Stimulated activated memory B cell treated with anti-CD40 and anti-IgM and Interleukin-4, amounts not matched to agents 10 μg/mL and 1 μg/mL and 100 μg/mL, for 72 hours (primary cell): Measurements from ENCODE around the gene MGST1.
"Not testable (repeated sequence)": the region's sequence is repeated elsewhere in the genome, so short reads cannot be mapped to it uniquely, and the experiment has no call there.

Experiments
- ATAC-seq: fragments of 150-1000 bp; cut with Tn5 transposase; 2 replicates; pipeline ENCODE4 v1.10.0; 2021
- H3K27ac Mint-ChIP-seq: one replicate; pipeline ENCODE4 v1.8.0; 2022; ENCODE audit warnings: mild to moderate bottlenecking, mixed read lengths
- H3K27me3 Mint-ChIP-seq: one replicate; pipeline ENCODE4 v1.8.0; 2022; ENCODE audit warnings: mixed read lengths
- H3K36me3 Mint-ChIP-seq: one replicate; pipeline ENCODE4 v1.8.0; 2022; ENCODE audit warnings: mixed read lengths
- H3K4me1 Mint-ChIP-seq: one replicate; pipeline ENCODE4 v1.8.0; 2022; ENCODE audit warnings: mixed read lengths
- H3K4me3 Mint-ChIP-seq: one replicate; pipeline ENCODE4 v1.8.0; 2022; ENCODE audit warnings: mild to moderate bottlenecking, moderate library complexity, mixed read lengths
- H3K9me3 Mint-ChIP-seq: one replicate; pipeline ENCODE4 v1.8.0; 2022; ENCODE audit warnings: mixed read lengths

Gene MGST1

DNA sequence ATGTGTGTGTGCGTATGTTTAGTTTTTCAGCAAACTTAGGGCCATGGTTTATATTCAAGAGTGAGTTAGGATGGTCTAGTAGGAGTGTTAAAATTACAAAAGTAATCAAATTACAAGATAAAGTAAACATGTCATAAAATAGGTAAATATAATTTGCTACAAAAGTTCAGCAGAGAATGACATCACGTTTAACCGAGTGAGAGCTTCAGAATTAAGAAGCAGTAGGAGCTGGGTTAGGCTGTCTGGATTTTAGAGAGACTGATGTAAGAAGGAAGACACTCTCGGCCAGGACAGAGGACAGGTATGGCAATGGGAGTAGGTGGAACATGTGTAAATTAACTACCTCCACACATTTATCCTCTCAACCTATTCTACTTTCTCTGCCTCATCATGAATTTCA is 11.6 kb upstream of the MGST1 start:
- no peak overlapping the region for H3K4me3 Mint-ChIP-seq
- H3K27ac Mint-ChIP-seq, result no peak overlapping the region
- H3K4me1 Mint-ChIP-seq, result no peaks in the 10 kb centered on the region
- no peak for ATAC-seq
- H3K36me3 Mint-ChIP-seq, result no peaks in the 10 kb centered on the region
- H3K27me3 Mint-ChIP-seq, result no peaks in the 10 kb centered on the region
- H3K9me3 Mint-ChIP-seq, result no peaks in the 10 kb centered on the region

DNA sequence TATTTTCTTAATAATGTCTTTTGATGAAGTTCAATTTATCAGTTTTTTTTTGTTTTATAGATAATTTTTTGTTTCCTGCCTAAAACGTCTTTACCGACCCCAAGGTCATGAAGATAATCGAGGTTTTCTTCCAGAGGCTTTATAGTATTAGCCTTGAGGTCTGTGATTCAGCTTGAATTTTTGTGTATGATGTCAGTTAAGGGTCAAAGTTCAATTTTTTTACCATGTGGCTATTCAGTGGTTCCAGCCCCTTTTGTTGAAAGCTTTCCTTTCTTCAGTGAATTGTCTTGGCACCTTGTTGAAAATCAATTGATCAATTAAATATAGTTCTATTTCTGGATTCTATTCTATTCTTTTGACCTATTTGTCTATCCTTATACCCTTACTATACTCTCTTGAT is 3.2 kb upstream of the MGST1 start:
- Mint-ChIP-seq H3K36me3 (no peaks in the 10 kb centered on the region), H3K27ac (no peak overlapping the region), H3K27me3 (peaks cover 24% of the 10 kb centered on the region), H3K4me1 (no peaks in the 10 kb centered on the region), H3K9me3 (peaks cover 3% of the 10 kb centered on the region), H3K4me3 (no peak overlapping the region)
- ATAC-seq, result no peak

DNA sequence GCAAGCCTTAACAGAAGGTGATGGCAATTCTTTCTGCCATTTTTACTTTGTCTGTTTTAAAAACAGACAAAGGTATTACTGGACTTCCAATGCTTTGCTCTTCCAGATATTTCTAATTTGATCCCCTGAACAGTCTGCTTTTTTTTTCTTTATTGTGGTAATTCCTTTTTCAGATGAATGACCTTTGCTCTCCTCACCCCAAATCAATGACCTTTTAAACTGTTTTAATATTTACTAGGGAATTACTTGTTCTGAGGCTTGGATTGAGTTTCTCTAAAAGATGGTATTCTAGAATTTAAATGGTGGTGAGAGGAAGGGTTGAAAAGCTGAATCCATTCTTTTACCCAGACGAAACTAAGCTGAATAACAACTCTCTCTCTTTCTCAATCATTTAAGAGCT is 2.3 kb upstream of the MGST1 start:
- H3K9me3 Mint-ChIP-seq, result peaks cover 3% of the 10 kb centered on the region
- no peaks in the 10 kb centered on the region for H3K4me1 Mint-ChIP-seq
- H3K36me3 Mint-ChIP-seq, result no peaks in the 10 kb centered on the region
- H3K4me3 Mint-ChIP-seq, result no peak overlapping the region
- H3K27ac Mint-ChIP-seq, result no peak overlapping the region
- peaks cover 24% of the 10 kb centered on the region for H3K27me3 Mint-ChIP-seq
- no peak for ATAC-seq

DNA sequence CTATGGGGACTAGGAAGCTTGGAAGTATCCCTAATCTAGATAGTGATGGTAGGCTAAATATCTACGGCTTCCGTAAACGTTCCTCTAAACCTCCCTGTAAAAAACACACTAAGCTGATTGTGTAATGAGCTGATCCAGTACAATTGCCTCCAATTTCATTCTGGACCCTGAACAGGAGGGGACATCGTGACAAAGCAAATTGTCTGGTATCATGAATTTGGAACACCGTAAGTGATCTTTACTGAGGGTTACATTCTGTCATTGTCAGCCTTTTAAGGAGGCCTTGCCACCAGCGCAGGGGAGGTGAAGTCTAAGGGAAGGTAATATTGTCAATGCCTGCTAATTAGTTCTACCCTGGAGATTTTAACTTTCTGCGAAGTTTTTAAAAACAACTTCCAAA is 487 bp upstream of the MGST1 start:
- Mint-ChIP-seq H3K27ac (no peak overlapping the region), H3K9me3 (peaks cover 3% of the 10 kb centered on the region), H3K27me3 (peaks cover 24% of the 10 kb centered on the region), H3K4me1 (no peaks in the 10 kb centered on the region), H3K36me3 (no peaks in the 10 kb centered on the region), H3K4me3 (no peak overlapping the region)
- ATAC-seq, result no peak

DNA sequence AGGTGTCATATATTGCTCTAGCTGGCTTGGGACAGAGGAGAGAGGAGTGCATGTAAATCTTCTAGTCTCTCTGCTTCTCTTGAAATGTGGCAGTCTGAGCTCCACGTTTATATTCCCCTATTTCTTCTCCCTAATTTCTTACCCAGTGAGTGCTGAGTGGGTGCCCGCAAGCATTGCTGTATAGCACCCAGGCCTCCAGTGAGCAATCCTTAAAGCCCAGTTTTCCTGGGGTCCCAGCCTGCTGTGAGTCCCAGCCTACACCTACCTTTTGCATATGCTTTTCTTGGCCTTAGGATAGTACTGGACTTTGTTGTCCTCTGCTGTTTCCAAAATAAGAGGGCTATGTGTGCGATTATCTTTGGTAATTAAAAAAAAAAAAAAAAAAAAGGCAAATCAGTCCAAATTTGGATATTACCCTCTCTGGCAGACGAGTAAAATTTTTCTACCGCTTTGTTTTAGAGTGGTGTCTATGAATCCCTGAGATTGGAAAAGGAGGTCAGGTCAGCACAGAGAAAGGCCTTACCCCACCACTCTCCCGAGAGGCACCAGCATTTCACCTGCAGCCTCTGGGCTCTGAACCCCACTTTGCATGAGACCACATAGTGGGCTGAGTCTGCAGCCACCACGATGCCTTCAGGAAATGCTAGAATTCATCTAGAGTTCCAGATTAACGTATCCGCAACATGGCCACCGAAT is 1.1 kb downstream of the MGST1 start:
- Mint-ChIP-seq H3K27me3 (peaks cover 24% of the 10 kb centered on the region), H3K4me3 (no peak overlapping the region), H3K4me1 (no peaks in the 10 kb centered on the region), H3K27ac (no peak overlapping the region), H3K36me3 (no peaks in the 10 kb centered on the region), H3K9me3 (no peaks in the 10 kb centered on the region)
- no peak for ATAC-seq

DNA sequence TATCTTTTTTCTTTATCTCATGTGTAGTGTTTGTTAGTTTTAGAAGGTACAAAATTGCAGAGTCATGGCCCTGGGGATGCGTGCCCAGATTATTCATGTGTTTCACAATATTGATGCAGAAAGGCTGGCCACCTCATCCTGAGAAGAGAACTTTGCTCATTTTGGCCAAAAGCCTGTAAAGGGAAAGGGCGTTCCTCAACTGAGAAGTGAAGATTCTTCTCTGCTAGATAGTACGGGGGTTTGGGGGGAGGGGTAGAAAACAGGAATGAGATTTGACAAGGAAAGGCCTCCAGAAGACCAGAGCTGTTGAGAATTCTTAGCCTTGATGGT is 1.7 kb downstream of the MGST1 start:
- no peak for ATAC-seq
- no peak overlapping the region for H3K27ac Mint-ChIP-seq
- H3K9me3 Mint-ChIP-seq, result no peaks in the 10 kb centered on the region
- H3K4me3 Mint-ChIP-seq, result no peak overlapping the region
- no peaks in the 10 kb centered on the region for H3K36me3 Mint-ChIP-seq
- H3K4me1 Mint-ChIP-seq, result no peaks in the 10 kb centered on the region
- H3K27me3 Mint-ChIP-seq, result peaks cover 24% of the 10 kb centered on the region

DNA sequence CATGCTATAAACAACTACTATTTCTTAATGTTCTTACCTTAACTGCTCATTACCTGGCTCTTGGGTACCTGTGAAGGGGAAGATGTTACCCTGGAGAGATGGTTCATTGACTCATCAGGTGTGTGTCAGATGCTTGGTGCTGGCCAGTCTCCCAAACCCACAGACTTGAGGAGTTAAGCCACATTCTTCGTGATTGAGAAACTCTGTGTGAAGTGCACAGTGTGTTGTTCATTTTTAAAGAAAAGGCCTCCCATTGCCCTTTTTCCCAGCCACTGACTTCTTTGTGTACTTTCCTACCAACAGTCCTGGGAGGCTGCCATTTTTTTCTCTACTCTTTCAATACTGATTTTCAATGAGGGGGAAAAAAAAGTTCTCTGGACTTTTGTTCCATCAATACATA is 3.2 kb downstream of the MGST1 start:
- H3K9me3 Mint-ChIP-seq, result no peaks in the 10 kb centered on the region
- H3K4me3 Mint-ChIP-seq, result no peak overlapping the region
- H3K36me3 Mint-ChIP-seq, result no peaks in the 10 kb centered on the region
- H3K4me1 Mint-ChIP-seq, result no peaks in the 10 kb centered on the region
- peaks cover 24% of the 10 kb centered on the region for H3K27me3 Mint-ChIP-seq
- H3K27ac Mint-ChIP-seq, result no peak overlapping the region
- ATAC-seq, result no peak

DNA sequence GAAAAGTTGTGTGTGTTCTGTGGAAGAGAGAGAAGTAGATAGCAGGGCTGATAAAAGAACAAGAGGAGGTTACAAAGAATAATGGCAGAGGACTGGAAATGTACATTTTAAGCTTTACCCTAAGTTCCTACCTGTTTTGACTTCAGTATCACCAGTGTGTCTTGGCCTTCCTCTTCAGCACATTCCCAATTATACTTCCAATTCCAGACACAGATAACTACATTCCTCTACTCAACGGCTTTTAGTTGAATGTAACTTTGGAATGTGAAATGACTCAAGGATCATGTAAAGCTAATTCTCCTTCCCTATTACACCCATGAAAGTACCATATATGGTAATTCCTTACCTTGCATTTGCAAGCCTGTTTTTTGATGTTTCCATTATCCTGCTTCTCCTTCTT is 5.0 kb downstream of the MGST1 start:
- Mint-ChIP-seq H3K27me3 (peaks cover 14% of the 10 kb centered on the region), H3K4me1 (no peaks in the 10 kb centered on the region), H3K4me3 (no peak overlapping the region), H3K9me3 (no peaks in the 10 kb centered on the region), H3K27ac (no peak overlapping the region), H3K36me3 (no peaks in the 10 kb centered on the region)
- no peak for ATAC-seq

DNA sequence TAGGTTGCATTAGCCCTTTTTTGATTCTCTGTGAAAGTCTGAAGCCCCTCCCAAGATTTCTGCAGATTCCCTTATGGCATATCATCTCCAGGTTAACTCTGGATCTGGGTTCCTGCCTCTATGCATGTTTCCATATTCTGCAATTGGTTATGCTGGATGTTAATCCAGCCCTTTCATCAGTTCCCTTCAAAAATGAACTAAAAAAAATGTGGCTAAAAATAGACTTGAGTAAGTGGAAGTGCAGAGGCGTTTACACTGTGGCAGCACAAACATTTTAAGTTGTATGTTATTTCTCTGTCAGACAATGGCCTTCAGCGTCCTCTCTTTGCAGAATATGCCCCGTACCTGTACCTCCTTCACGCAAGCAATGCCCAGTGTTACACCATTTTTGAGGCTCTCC is 11.4 kb downstream of the MGST1 start:
- Mint-ChIP-seq H3K27ac (no peak overlapping the region), H3K4me3 (no peak overlapping the region), H3K36me3 (no peaks in the 10 kb centered on the region), H3K4me1 (no peaks in the 10 kb centered on the region), H3K9me3 (no peaks in the 10 kb centered on the region), H3K27me3 (no peaks in the 10 kb centered on the region)
- no peak for ATAC-seq

DNA sequence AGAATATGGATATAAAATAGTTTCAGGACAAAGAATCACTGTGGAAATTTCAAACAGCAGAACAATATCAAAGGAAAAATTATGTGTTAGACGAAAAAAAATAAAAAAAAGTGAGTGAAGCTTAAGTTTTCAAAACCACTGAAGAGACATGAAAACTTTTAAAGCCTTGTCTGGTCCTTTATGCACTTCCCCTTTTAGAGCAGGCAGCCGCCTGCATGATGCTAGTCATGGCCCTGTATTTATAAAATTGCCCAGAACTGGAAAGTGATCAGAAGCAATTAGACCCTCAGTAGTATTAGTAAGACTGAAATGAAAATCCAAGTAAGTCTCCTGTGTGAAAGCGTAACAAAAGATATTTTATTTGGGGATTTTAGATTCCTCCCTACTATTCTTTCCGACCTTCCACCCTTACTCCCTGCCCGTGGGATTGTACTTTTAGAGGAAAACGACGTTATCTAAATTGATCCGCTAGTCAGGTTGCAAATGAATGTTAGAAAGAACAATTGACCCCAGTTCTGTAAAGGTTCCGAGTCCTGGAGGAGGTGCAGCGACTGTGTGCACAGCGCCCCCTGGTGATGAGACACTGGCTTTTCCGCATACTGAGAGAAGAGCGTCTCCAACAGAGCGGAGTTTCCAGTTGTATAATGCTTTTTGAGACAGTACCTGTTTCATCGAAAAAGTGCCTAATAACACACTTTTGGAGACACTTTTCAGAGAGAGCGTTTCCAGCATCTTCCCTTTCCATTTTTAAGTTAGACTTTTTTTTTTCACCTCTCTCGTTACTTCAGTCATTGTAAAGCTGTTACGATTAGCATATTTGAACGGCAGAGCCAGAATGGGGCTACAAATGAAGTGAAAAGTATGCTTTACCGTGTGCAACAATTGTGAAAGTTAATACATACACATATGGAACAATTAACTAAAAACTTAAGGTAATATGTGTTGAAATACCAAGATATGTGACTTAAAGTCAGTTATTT is 12.4 kb downstream of the MGST1 start:
- H3K36me3 Mint-ChIP-seq, result no peaks in the 10 kb centered on the region

DNA sequence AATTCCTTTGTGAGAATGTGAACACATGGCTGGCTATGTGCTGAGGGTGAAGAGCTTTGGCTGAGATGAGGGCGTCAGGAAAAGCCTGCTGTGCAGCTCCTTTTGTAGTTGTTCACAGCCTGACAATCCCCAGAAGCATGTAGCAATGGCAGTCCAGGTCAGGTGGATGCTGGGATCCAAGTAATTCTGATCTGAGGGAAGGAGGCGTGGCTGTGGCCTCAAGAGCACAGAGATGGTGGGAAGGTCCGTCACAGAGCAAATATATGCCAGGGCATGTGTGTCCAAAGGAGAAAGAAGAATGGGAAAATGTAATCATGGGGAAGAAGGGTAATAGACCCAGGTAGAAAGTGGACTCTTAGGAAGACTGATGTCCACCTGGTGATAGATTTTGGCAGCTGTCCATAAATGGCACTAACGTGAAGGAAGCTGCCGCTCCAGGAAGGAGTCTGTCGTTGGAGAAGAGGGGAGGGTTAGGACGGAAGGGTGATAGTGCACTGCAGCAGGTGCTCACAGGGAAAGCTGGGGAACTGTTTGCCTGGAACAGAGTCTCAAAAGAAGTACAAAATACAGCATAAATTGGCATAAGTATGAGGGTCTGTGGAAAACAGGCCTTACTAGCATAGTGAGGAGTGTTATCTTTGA is 13.8 kb downstream of the MGST1 start:
- H3K27ac Mint-ChIP-seq, result no peak overlapping the region
- H3K4me1 Mint-ChIP-seq, result no peaks in the 10 kb centered on the region
- H3K36me3 Mint-ChIP-seq, result no peaks in the 10 kb centered on the region
- H3K4me3 Mint-ChIP-seq, result no peak overlapping the region
- H3K9me3 Mint-ChIP-seq, result no peaks in the 10 kb centered on the region
- no peak for ATAC-seq
- no peaks in the 10 kb centered on the region for H3K27me3 Mint-ChIP-seq

More for the DNA sequence above, 12.4 kb downstream of the MGST1 start:
- no peak overlapping the region for H3K27ac Mint-ChIP-seq
- H3K4me1 Mint-ChIP-seq, result no peaks in the 10 kb centered on the region
- H3K9me3 Mint-ChIP-seq, result no peaks in the 10 kb centered on the region
- H3K4me3 Mint-ChIP-seq, result no peak overlapping the region
- no peak for ATAC-seq
- H3K27me3 Mint-ChIP-seq, result no peaks in the 10 kb centered on the region

DNA sequence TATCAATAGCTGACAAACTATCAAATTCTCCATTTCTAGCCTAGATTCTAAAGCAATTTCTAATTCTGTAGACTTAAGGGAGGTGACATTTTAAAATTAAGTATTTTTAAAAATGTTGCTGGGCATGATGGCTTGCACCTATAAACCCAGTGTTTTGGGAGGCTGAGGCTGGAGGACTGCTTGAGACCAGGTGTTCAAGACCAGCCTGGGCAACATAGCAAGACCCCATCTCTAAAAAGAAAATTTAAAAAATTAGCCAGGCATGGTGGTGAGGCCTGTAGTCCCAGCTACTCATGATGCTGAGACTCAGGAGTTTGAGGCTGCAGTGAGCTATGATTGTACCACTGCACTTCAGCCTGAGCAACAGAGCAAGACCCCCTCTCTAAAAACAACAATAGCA is 15.1 kb downstream of the MGST1 start:
- Mint-ChIP-seq H3K4me3 (no peak overlapping the region), H3K36me3 (no peaks in the 10 kb centered on the region), H3K27ac (no peak overlapping the region), H3K27me3 (no peaks in the 10 kb centered on the region), H3K9me3 (no peaks in the 10 kb centered on the region), H3K4me1 (no peaks in the 10 kb centered on the region)
- ATAC-seq, result no peak

DNA sequence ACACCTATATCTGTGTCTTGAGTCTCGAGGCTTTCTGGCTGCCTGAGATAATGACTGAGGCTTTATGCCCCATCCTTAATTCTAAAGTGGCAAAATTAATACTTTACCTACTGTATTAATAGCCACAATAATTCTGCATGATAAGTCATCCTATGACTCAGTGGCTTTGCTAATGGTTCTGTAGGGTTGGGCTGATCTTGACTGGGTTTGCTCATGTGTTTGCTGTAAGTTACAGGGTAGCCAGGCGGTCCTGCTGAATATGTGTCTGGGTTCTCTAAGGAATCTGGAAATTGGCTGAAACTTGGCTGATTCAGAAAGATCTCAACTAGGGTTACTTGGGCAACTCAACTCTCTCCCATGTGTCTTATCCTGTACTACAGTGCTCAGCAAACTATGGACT is 21.7 kb downstream of the MGST1 start:
- no peak overlapping the region for H3K27ac Mint-ChIP-seq
- H3K4me3 Mint-ChIP-seq, result no peak overlapping the region
- H3K4me1 Mint-ChIP-seq, result no peaks in the 10 kb centered on the region
- ATAC-seq, result no peak
- no peaks in the 10 kb centered on the region for H3K9me3 Mint-ChIP-seq
- no peaks in the 10 kb centered on the region for H3K36me3 Mint-ChIP-seq
- H3K27me3 Mint-ChIP-seq, result no peaks in the 10 kb centered on the region

DNA sequence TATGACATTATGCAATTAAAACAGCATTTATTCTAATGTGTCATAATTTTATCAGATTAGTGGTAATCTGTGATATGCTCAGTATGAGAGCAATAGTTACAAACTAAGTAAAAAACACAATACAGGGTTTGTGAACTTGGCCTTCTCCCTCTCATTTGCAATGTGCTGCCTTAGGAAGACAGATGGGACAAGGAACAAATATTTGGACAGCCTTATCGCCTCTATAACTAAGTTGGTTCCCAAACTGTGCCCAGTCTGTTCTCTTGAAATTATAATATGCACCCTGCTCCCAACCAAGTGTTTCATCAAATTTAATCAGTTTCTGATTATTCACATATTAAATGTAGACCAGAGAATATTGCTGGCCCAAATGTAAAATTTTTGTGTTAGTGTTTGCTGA is 22.7 kb downstream of the MGST1 start:
- H3K27ac Mint-ChIP-seq, result no peak overlapping the region
- no peaks in the 10 kb centered on the region for H3K36me3 Mint-ChIP-seq
- no peaks in the 10 kb centered on the region for H3K4me1 Mint-ChIP-seq
- no peaks in the 10 kb centered on the region for H3K9me3 Mint-ChIP-seq
- H3K27me3 Mint-ChIP-seq, result no peaks in the 10 kb centered on the region
- ATAC-seq, result no peak
- H3K4me3 Mint-ChIP-seq, result no peak overlapping the region

DNA sequence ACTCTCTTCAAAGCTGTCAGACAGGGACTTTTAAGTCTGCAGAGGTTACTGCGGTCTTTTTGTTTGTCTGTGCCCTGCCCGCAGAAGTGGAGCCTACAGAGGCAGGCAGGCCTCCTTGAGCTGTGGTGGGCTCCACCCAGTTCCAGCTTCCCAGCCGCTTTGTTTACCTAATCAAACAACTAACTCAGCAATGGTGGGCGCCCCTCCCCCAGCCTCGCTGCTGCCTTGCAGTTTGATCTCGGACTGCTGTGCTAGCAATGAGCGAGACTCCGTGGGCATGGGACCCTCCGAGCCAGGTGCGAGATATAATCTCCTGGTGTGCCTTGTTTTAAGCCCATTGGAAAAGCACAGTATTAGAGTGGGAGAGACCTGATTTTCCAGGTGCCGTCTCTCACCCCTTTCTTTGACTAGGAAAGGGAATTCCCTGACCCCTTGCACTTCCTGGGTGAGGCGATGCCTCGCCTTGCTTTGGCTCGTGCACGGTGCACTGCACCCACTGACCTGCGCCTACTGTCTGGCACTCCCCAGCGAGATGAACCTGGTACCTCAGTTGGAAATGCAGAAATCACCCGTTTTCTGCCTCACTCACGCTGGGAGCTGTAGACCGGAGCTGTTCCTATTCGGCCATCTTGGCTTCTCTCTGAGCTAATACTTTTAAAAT is 35.3 kb downstream of the MGST1 start:
- not testable (repeated sequence) for H3K9me3 Mint-ChIP-seq, H3K4me3 Mint-ChIP-seq, H3K4me1 Mint-ChIP-seq, H3K36me3 Mint-ChIP-seq, H3K27me3 Mint-ChIP-seq, H3K27ac Mint-ChIP-seq, ATAC-seq
